Measurements from ENCODE around the gene EFCAB11.
A peak's percentile ranks its signal among the peaks of the same experiment; 100 is the strongest.
"Not testable (repeated sequence)": the region's sequence is repeated elsewhere in the genome, so short reads cannot be mapped to it uniquely, and the experiment has no call there.

EFCAB11 gene

DNA sequence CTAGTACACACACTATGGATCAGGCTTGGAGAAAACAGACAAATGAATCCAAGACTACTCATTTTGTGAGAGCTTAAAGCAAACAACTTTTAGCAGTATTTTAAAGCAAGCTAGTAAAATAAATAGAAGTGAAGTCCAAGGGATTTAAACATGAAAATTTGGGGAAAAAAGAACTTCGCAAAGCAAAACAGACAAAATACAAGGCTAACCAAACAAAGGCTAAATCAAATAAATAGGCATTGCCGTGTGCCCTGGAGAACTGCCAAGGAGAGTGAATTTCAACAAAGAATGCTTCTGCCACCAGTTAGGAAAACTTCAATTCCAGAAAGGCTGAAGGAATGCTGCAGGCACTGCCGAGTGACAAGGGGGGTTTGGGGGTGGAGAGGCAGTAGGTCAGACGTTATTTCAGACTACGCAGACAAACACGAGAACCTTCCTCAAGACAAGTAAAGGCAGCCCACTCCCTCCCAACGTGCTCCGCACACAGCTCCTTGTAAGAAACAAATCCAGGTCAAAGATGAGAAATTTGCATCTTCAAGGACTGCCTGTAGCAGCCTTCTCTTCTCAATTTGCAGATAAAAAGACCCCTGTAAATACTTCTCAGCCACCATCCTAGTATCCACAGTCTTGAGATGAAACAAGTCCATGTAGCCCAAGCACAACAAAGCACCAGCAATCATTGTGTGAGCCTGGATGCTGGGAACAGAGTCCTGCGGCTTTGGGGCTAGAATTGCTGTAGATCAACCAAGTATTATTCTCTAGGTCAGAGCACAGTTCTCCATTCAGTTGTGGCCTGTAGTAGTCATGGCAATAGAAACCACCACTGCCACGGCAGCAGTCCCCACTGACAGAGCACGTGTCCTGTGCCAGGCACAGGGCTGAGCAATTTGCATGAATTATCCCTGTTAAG, 43.3 kb downstream of the EFCAB11 start:
- peak; percentile 57 for DNase-seq (ENCODE audit: low spot score)

DNA sequence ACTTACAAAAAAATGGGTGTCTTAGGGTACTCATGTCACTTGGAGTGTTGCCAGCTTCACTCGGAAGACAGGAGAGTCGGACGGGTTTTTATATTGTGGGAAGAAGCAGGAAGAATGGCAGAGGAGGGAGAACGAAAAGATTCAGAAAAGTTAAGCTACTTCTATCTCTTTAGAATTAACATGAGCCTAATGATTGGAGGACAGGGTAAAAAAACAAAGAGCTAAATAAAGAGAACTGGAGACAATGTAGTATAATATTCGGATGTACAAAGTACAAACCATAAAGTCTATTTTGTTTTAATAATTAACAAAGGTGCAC, 43.9 kb downstream of the EFCAB11 start:
- no peak for DNase-seq (ENCODE audit: low spot score)

GRCh38 chr14:89909586-89909985, 44.9 kb downstream of the EFCAB11 start:
- no peak for DNase-seq (ENCODE audit: low spot score)

DNA sequence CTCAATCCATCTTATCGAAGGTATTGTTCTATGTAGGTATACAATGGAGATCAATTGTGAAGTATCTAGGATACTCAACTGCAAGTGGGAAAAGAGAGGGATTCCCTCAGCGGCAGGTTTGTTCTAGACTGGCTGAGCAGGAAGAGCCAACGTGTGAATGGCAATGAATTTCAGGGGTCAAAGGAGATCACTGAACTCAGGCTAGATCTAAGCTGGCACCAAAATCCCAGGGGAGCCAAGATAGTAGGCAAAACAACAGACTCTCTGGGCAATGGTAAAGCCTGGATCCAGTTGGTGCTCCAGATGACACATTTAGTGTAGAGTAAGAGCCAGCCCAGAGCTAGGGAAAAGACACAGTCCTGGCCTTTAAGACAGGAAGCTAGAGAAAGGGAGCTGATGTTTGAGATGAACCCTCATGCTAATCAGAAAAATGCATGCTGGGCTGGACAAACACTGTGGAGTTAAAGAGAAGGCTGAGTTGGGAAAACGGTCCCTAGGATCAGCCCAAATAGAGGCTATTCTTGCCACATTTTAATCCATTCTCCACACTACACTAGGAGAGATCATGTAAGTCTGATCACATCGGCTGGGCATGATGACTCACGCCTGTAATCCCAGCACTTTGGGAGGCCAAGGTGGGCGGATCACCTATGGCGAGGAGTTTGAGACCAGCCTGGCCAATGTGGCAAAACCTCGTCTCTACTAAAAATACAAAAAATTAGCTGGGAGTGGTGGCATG, 45.6 kb downstream of the EFCAB11 start:
- DNase-seq (ENCODE audit: low spot score), result no peak

DNA sequence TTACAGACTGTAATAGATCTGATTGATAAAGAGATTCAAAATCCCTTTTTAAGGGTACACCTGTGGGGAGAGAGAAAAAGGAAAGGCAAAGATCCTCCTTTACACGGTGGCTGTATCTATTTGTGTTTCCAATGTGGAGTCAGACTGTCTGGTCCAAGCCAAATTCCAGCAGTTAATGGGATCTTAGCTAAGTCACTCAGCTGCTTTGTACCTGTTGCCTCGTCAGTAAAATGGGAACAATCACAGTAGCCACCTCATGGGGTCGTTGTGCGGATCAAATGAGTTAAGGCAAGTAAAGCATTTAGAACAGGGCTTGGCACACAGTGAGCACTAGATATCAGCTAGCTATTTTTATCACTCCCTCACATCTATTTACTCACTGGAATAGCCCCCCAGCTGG, 46.9 kb downstream of the EFCAB11 start:
- DNase-seq (ENCODE audit: low spot score), result no peak

DNA sequence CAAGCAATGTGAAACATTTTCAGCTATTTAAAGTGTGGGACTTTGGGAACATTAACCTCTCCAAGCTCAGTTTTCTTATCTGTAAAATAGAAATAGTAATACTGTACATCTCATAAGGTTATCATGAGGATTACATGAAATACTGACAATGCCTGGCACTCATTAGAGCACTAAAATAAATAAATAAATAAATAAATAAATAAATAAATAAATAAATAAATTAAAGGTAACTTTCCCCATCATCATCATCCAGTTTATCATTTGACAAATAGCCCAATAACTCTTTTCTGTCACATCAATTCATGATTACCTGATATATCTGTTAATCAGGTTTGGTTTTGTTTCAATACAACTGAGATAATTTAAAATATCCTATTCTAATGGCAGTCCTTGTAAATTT, 48.5 kb downstream of the EFCAB11 start:
- no peak for DNase-seq (ENCODE audit: low spot score)

GRCh38 chr14:89903340-89903952, 51.1 kb downstream of the EFCAB11 start:
- no peak for DNase-seq (ENCODE audit: low spot score)

GRCh38 chr14:89902881-89903280, 51.6 kb downstream of the EFCAB11 start:
- no peak for DNase-seq (ENCODE audit: low spot score)

GRCh38 chr14:89900802-89901201, 53.7 kb downstream of the EFCAB11 start:
- DNase-seq (ENCODE audit: low spot score), result no peak

- peak; percentile 44 for DNase-seq (ENCODE audit: low spot score)
These were observed 54.4 kb downstream of the EFCAB11 start for GRCh38 chr14:89899917-89900663.

DNA sequence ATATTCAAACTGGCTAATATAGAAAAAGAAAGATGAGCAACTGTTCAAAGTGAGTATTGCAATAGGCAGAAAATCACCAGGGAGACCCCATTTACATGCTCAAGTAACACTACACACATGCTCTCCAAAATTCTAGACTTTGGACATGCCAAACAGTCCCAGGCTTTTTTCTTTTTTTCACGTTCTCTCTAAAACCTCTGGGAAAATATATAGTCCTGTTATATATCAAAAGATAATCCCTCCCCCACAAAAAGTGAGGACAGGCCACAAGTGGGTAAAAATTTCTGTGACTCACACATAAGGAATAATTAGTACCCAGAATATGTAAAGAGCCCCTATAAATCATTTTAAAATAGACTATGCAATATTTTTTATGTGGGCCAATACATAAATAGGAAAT, 55.2 kb downstream of the EFCAB11 start:
- DNase-seq (ENCODE audit: low spot score), result no peak

DNA sequence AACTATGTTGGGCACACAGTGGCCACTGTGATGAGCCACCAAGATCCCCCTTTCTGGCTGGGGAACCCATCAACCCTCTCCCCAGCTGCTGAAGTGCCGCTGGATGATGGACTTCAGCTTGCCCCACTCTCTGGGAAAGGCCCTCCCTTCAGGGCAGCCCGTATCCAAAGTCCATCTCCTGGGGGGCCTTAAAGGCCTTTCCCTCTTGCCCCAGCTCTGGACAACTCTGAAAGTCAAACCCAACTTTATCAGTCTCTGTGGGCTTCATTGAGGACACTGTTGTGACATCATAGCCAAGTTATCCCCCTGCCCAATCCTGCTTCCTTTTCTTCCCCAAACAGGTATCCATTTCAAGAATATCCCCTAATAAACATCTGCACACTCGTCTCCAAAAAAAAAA, 61.1 kb downstream of the EFCAB11 start:
- DNase-seq (ENCODE audit: low spot score), result not testable (repeated sequence)

- no peak for DNase-seq (ENCODE audit: low spot score)
These were observed 61.6 kb downstream of the EFCAB11 start for GRCh38 chr14:89892953-89893352.

DNA sequence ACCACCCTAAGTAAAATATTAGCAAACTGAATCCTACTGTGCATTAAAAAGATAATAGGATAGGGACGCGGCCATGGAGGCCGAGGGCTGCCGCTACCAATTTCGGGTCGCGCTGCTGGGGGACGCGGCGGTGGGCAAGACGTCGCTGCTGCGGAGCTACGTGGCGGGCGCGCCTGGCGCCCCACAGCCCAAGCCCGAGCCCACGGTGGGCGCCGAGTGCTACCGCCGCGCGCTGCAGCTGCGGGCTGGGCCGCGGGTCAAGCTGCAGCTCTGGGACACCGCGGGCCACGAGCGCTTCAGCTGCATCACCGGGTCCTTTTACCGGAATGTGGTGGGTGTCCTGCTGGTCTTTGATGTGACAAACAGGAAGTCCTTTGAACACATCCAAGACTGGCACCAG, 62.8 kb downstream of the EFCAB11 start:
- DNase-seq (ENCODE audit: low spot score), result not testable (repeated sequence)

GRCh38 chr14:89891055-89891454, 63.5 kb downstream of the EFCAB11 start:
- DNase-seq (ENCODE audit: low spot score), result no peak

DNA sequence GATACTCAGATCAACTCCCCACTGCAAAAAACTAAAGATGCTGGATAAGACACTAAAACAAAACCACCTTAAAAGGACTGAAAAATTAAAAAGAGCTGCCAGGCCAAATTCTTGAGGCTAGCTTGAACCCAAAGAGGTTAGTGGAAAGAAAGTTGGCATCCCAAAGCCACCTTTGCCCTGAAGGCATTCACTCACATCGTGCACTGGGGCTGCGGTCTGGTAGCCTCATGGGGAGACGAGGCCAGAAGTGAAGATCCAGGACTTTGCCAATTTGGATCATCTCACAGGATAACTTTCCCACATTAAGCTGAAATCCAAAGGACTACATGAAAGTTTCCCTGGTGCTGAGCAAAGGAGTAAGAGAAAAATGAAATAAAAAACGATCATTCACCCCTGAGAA, 63.9 kb downstream of the EFCAB11 start:
- no peak for DNase-seq (ENCODE audit: low spot score)

- DNase-seq (ENCODE audit: low spot score), result no peak
These were observed 64.9 kb downstream of the EFCAB11 start for GRCh38 chr14:89889626-89890025.

- no peak for DNase-seq (ENCODE audit: low spot score)
These were observed 69.8 kb downstream of the EFCAB11 start for GRCh38 chr14:89884761-89885160.

DNA sequence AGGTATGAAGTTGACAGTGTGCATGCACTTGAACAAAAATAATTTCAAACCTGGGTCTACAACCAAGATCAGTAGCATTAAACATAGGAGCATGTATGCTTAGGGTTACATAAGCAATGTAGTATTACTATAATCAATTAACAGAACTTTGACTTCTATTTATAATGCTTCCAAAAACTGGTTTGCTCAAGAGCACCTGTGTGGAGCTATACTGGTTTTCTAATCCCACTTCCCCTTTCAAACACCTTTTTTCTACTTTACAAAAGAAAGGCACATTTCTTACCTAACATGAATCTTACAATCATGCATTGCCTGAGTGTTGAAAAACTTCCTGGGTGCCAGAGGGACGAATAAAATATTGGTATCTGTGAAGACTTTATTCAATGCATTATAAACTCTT, 72.7 kb downstream of the EFCAB11 start:
- DNase-seq (ENCODE audit: low spot score), result no peak

DNA sequence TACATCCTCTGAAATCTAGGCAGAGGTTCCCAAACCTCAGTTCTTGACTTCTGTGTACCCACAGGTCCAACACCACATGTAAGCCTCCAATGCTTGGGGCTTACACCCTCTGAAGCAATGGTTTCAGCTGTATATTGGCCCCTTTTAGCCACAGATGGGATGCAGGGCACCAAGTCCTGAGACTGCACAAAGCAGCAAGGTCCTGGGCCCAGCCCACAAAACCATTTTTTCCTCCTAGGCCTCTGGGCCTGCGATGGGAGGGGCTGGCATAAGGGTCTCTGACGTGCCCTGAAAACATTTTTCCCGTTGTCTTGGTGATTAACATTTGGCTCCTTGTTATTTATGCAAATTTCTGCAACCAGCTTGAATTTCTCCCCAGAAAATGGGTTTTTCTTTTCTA, 80.4 kb downstream of the EFCAB11 start:
- DNase-seq (ENCODE audit: low spot score), result not testable (repeated sequence)

GRCh38 chr14:89870316-89870715, 84.2 kb downstream of the EFCAB11 start:
- DNase-seq (ENCODE audit: low spot score), result no peak

- DNase-seq (ENCODE audit: low spot score), result no peak
These were observed 84.9 kb downstream of the EFCAB11 start for GRCh38 chr14:89869606-89870005.
